Dedifferentiated amniotic fluid mesenchymal stem cell (primary cell): Measurements from ENCODE around the gene RASGRP1.
A peak's percentile ranks its signal among the peaks of the same experiment; 100 is the strongest.

ENCODE experiments used
- DNase-seq: peaks from one replicate; pipeline ENCODE4 v3.0.0-alpha.2; 2016; ENCODE audit errors: extremely low spot score

RASGRP1 gene

DNA sequence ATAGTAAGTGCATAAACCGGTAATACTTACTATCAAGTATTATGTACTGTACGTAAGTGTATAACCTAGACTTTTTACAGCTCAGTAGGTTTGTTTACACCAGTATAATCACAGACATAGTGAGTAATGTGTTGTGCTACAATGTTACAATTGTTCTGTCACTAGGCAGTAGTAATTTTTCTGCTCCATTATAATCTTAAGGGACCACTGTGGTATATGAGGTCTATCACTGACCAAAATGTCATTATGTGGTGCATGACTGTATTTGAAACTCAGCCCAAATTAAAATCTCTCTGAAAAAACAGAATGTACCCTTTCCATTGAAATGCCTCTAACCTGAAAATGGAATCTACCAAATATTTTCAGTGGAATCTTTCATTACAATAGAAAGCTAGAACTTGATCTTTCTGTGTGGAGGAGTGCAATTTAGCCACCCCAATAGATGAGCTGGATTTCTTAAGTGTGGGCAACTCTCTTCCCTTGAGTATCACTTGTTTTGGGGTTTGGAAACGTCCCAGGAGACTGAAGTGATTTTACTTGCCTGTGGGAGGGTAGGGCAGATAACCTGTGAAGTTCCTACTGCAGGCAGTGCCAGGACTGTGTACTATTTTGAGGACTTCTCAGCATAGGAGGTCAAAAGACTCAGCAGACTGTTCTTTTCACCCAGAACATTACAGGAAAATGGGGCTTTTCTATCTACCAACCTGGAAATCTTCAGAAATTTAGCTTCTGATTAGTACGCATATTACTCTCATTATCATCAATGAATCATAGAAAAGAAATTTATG is 59.7 kb downstream of the RASGRP1 start:
- DNase-seq: no peak

DNA sequence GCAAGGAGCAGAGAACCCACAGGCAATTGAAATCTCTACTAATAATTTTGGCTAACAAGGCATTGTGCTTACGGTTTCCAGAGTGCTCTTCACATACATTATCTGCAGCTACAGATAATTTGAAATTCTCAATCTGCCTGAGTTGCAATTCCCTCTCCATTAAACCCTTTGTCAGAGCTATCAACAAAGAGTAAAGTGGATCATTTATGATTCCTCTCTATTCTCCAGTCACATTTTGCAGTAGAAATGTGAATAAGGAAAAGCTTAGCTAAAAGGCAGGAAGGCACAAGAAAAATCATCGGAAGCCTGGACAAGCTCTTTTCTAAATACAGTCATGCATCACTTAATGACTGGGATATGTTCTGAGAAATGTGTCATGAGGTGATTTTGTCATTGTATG is 61.1 kb downstream of the RASGRP1 start:
- no peak for DNase-seq

DNA sequence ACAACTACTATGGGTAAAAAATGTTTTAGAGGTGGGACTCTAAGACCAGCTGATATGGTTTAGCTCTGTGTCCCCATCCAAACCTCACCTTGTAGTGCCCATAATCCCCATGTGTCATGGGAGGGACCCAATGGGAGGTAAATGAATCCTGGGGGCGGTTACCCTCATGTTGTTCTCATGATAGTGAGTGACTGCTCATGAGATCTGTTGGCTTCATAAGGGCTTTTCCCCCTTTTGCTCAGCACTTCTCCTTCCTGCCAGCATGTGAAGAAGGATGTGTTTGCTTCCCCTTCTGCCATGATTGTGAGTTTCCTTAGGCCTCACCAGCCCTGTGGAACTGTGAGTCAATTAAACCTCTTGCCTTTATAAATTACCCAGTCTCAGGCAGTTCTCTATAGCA is 65.0 kb downstream of the RASGRP1 start:
- no peak for DNase-seq

DNA sequence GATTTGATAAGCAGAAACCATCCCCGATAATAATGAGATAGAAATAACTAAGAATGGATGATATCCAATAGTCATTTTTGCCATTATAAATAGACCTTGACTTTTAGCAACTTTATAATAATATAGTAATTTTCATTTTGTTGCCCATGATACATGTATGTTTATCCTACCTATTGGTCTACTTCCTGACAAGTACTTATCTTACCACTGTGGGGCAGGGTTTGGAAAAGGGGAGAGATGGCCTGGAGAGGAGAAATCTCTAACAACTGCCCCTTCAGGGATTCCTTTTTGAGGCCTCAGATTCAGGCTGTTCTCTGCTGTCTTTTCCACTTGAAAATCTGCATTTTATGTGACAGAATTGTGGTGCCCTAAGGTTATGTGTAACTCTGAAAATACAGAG is 68.5 kb downstream of the RASGRP1 start:
- DNase-seq: no peak

DNA sequence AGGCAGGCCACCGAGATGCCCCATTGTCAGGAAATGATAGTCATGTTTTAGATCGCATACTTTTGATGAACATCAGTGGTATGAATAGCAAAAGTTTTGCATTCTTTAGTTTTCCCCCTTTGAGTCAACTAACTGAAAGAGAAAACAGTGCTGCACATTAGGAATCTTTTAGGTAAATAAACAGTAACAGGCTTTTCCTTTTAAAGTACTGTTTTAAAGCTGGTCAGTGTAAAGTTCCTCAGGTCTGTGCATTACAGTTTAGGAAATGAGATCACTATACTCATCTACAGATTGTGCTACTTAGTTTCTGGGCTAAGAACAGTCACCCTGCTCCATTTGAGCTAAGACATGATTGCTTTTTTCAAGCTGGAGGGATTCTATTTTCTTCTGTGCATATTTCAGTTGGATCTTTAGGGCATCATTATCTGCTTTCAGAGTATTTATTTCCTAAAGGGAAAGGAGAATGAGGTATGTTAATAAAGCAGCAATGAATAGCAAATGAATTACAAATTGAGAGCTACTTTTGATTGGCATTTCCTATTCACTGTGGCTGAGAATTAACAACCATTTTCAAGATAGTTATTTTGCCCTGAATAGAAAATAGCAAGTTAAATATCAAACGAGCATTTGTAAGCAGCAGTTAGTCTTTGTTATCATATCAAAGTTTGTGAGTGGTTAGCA is 74.2 kb downstream of the RASGRP1 start:
- DNase-seq: peak; percentile 59

DNA sequence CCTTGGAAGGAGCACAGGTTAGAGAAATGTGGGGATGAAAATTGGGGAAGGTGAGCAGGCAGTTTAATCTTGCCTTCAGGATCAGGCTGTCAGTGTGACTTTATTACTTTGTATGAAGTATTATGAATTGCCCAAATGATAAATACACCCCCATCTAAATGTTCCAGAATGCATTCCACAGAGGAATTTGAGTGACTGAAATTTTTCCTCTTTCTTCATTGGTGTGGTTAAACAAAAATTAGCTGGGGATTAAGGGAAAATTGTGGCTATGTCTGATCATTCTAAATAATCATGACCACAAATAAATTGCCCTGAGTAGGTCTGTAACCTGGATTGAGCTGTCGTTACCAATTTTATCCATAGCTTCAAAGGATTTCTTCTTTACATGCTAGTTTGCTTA is 77.2 kb downstream of the RASGRP1 start:
- DNase-seq: no peak

DNA sequence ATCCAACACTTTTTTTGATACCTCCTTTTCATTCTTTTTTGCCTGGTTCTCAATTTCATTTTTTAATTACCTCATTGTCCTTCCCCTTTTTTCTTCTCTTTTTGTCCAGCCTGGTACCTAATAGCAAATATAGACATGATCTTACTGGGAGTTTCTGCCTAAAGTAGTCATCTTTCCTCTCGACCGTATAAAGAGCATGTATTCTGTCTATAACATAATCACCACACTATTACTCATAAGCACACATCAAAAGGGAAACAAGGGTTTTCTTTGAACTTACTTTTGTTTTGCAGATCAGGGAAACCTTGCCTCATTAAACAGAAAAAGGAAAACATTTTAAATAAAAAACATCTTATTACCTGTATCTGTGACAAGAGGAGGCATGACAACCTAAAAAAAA is 77.7 kb downstream of the RASGRP1 start:
- no peak for DNase-seq

DNA sequence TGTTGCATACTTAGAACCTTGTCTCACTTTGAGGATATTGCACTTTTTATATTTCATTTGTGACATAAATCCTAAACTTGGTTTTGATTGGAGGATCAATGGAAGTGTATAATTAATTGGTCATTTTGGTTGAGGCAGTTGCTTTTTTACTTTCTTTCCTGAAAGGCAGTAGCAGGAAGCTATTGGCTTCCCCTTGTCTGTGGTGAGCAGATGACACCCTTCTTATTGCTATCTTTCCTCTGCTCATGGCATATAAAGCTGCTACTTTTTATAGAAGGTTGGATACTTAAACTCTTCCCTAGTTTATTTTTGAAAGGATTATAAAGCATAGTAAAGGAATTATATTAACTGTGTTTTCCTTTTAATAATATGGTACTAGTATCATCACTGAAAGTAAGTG is 82.0 kb downstream of the RASGRP1 start:
- no peak for DNase-seq

DNA sequence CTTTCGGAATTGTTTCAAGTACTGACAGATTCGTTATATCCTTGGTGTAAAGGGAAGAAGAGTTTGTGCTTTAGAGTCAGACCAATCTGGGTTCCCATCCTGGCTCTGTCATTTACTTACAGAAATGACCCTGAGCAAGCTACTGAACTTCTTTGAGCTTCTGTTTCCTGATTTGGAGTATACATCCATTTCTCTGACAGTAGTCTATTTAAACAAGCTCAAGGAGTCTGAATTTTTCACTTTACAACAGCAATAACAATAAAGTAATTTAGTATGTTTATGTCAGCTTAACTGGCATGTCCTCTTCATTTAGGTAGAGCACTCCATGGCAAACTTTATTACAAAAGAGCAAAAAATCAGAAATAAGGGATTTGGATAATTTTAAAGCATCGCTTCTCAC is 82.9 kb downstream of the RASGRP1 start:
- no peak for DNase-seq

DNA sequence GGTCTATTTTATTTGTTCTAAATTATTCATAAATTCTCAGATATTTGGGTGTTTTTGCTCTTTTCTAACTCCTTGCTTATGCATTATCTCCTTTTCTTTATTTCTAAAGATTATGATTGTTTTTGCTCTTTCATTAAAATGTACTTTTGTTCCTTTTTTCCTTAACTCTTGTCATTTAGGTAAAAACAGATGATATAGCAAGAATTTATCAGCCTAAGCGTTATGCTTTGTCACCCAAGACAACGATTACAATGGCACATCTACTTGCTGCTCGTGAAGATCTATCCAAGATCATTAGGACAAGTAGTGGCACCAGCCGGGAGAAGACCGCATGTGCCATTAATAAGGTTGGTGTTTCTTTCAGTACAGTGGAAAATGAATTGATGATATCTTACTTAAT is 83.5 kb downstream of the RASGRP1 start:
- no peak for DNase-seq

DNA sequence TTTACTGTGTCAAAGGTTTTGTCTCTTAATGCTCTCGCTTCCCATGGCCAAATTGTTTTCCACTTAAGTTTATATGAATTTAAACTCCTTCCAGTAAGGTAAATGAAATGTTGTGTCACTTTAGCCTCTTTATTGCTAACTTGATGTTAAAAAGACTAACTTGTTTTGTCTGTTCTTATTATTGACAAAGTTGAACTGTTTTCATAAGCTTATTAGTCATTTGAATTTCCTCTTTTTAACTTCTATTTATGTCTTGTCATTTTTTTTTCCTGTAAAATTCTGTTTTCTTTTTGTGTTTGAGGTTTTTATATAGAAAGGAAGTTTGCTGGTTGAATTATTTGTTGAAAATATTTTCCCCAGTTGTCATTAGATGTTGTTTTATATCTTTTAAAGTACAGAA is 84.9 kb downstream of the RASGRP1 start:
- DNase-seq: no peak

DNA sequence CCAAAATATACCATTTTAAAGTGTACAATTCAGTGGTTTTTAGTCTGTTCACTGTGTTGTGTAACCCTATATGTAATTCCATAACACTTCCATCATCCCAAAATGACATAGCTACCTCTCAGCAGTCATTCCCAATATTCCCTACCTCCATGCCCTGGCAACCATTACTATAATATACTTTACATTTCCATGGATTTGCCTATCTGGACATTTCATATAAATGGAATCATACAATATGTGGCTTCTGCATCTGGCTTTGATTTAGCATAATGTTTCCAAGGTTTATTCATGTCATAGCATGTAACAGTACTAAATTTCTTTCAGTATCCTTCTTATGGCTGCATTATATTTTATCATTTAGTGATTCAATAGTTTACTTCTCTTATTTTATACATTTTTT is 85.3 kb downstream of the RASGRP1 start:
- DNase-seq: peak; percentile 40

DNA sequence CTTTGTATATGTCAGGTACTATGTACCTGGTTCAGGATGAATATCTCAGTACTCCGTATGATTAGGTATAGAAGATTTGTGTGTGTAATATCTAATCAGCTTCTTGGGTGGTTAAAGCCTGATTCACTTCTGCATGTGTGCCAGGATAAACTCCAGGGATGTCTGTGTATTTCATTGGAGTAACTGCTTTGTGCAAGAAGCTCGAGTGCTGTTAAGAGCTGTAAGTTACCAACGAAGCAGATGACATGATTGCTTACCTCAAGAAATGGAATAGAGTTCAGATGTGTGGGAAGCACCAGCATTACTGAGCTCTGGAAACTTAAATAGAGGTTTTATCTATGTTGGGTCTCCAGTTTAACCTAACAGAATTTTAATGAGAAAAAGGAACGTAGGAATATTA is 87.0 kb downstream of the RASGRP1 start:
- no peak for DNase-seq

DNA sequence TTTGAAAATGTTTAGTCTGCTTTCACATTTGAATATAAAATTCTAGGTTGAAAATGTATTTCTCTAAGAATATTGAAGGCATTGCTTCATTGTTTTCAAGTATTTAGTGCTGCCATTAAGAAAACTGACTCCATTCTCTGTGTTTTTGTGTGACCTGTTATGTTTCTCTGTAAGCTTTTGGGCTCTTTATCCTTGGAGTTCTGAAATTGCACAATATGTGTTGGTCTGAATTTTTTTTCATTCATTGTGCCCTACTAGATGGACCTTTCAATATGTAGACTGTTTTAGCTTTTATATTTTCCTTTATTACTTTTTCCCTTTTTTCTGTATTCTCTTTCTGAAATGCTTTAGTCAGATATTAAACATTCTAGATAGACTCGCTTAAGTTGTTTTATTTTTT is 88.5 kb downstream of the RASGRP1 start:
- no peak for DNase-seq

DNA sequence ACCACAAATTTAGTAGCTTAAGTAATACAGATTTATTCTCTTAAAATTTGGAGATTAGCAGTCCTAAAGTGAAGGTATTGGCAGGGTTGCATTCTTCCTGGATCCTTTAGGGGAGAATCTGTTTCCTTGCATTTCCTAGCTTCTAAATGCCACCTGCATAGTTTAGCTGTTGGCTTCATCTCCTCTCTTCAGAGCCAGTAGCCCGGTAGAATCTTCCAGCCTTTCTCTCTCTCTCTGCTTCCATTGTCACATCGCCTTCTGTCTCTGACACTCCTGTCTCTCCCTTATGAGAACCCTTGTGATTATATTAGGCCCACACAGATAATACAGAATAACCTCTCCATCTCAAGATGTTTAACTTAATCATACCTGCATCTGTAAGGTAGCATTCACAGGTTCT is 89.3 kb downstream of the RASGRP1 start:
- no peak for DNase-seq

DNA sequence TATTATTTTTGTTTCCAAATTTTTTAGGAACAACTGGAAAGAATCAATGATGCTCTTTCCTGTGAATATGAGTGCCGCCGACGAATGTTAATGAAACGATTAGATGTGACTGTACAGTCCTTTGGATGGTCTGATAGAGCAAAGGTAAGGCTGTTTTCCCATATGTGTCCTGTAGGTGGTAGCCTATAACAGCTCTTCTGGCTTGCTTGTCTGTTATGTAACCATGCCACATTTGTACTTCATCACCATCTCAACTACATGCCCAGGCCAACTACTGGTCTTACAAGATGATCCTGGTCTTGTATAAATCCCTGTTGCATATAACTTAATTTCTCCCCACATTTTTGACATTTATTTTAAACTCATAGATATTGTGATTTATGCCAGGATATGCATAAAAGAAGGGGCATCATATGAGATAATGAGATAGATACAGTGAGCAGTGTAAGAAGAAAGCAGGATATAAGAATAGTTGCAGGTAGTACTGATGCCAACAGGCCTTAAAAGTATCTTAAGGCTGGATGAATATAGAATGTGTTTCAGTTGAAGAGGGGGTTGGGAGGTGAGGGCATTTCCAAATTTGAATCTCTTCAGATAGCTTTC is 90.4 kb downstream of the RASGRP1 start:
- peak; percentile 72 for DNase-seq

DNA sequence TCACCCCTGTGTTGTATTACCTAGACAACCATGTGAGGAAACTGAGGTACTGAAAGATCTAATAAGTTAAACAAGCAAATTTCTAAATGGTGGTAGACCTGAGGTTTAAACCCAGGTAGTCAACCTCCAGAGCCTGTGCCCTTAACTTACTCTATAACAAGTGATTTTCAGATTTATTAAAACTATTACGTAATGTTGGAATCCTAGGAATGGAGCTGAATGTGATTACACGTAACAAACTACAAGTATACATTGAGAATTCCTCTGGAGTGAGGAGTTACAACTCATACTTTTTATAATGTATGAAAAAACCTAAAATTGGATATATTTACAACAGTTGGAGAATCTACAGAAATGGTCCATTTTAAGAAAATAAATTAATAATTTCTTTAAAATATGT is 92.6 kb downstream of the RASGRP1 start:
- no peak for DNase-seq

DNA sequence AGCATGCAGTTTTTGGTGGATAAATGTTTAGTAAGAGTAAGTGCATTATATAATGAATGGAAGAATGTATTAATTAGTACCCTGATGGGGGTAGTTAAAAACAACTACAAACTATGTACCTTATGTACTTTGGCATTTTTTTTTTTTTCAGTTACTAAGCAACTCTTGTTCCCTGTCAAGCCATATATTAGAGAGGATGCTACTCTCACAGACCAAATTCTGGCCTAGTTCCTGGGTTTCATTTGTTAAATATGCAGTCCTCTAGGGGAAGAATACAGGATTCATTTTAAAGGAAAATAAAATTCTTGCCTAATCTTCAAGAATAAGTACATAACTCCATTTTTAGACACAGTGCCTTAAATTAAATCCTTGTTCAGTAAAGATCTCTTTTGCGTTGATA is 93.8 kb downstream of the RASGRP1 start:
- DNase-seq: no peak

DNA sequence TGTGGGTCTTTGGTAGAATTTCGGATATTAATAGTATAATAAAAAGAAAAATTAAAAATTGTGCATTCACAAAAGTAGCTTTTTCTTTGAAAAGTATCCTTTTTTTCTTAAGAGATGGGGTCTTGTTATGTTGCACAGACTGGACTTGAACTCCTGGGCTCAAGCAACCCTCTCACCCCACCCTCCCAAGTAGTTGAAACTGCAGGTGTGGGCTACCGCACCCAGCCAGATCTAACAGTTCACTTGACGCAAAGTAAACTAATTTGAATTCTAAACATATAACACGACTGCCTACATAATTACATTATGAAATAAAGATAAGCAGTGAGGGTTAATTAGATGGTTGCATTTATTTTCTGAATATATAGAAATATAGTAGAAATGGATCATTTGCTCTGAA is 99.9 kb downstream of the RASGRP1 start:
- DNase-seq: no peak

DNA sequence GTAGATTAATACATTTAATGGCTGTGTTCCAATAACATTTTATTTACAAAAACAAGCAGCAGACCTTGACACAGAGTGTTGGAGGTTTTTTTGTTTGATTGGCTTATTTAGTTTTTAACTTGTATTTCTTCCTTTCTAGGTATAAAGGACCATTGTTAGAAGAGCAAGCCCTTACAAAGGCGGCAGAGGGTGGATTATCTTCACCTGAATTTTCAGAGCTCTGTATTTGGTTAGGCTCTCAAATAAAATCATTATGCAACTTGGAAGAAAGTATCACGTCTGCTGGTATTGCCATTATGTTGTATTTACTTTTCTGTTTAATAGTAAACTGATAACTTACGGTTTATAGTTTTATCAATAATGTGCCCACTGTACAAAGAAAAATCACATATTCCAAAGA is 100.7 kb downstream of the RASGRP1 start:
- no peak for DNase-seq

DNA sequence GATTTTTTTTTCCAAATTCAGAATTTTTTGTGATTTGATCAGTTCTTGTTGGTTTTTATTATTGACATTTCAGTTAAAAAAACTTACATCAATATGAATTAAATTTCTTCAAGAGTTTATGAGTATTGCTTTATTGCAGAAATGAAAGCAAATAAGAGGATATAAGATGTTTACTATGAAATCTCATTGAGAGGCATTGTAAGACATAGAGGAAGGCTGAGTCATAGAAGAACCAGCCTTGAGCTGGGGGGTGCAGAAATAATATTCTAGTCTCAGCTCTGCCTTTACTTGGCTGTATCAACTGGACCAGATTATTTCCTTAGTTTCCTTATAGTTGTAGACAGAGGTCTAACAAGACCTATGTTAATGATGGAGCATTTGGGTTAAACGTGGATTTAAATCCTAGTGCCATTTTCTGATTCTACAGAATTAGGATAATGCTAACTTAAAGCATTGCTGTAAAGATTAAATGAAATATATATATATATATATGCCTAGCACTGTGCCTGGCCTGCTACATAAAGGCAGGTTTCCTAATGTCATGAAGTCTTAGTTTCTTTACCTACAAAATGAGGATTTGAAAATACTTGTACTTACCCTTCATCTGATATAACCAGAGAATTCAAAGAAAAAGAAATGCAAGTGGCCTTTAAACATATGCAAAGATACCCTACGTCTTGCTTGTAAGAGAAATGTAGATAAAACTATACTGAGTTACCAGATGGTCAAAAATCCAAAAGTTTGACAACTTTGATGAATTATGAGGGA is 103.4 kb downstream of the RASGRP1 start:
- DNase-seq: no peak

DNA sequence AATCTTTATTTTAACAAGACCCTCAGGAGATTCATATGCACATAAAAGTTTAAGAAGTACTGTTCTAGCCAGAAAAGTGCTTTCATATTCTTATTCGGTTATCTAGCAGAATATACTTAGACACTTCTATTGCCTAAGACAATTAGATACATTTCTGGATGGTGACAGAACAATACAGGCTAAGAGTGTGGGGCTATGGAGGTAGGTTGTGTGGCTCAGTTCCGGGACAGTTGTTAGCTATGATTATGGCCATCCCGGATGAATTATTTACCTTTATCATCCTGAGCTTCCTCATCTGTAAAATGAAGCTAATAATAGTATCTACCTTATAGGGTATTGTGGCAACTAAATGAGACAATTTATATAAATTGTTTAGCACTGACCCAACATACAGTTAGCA is 104.1 kb downstream of the RASGRP1 start:
- no peak for DNase-seq

DNA sequence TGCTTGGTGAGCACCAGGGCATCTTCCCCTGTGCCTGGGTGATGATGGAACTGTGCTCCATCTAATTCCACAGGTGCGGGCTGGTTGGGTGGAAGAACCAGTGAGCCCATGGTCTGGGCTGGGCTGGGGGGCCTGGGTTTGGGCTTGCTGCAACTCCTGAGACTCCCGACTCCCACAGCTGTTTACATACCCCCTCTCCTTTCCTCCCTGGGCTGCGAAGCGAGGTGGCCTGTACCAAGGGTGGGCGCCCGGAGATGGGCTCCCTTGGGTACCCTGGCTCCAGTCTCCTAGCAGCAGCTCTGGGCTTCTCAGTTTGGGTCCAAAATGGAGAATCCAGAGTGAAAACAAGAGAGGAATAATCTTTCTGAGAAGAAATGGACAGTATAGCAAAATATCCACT is 105.1 kb downstream of the RASGRP1 start:
- DNase-seq: no peak
